ENCODE results near the gene PET100. TPM values are rescaled to one million over a fixed set of nuclear protein-coding genes. Genes with fewer than 3 reads are reported as not detected.

PET100 gene
- total and polyA plus RNA-seq, 2 experiments from 2014 or later: 8.6 to 636 TPM

GRCh38 chr19:7597689-7598088 is 31.9 kb upstream of the PET100 start (continued):
- TF ChIP-seq ZNF462 (CRISPR knock-in tag; IDR thresholded peaks at IDR 0.05): no peak
- no peak for TF ChIP-seq JUNB (IDR thresholded peaks at IDR 0.05; ENCODE audit: unreplicated experiment)
- no peak for TF ChIP-seq STAT1 (IDR thresholded peaks at IDR 0.05; ENCODE audit: unreplicated experiment)
- TF ChIP-seq, protein P1, sequence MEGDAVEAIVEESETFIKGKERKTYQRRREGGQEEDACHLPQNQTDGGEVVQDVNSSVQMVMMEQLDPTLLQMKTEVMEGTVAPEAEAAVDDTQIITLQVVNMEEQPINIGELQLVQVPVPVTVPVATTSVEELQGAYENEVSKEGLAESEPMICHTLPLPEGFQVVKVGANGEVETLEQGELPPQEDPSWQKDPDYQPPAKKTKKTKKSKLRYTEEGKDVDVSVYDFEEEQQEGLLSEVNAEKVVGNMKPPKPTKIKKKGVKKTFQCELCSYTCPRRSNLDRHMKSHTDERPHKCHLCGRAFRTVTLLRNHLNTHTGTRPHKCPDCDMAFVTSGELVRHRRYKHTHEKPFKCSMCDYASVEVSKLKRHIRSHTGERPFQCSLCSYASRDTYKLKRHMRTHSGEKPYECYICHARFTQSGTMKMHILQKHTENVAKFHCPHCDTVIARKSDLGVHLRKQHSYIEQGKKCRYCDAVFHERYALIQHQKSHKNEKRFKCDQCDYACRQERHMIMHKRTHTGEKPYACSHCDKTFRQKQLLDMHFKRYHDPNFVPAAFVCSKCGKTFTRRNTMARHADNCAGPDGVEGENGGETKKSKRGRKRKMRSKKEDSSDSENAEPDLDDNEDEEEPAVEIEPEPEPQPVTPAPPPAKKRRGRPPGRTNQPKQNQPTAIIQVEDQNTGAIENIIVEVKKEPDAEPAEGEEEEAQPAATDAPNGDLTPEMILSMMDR (conservative IDR thresholded peaks at IDR 0.05; ENCODE audit: low read depth in 2 of 2): no peak
- TF ChIP-seq REST (IDR thresholded peaks at IDR 0.05; ENCODE audit: unreplicated experiment): no peak
